WTC11 (cell line): ENCODE measurements around the gene ICA1.

ENCODE experiments used
- CREM ChIP-seq: sonication (generic); formaldehyde crosslinking; IDR thresholded peaks from 2 replicates; pipeline ENCODE4 v1.8.1; 2022; ENCODE audit warnings: mild to moderate bottlenecking, missing genetic modification reagents, moderate library complexity
- CTCF ChIP-seq: fragments of 200-600 bp; IDR thresholded peaks from 2 replicates; pipeline ENCODE4 v1.8.0; 2022; ENCODE audit warnings: antibody characterized with exemption
- ESRRA ChIP-seq: sonication (generic); formaldehyde crosslinking; IDR thresholded peaks from 2 replicates; pipeline ENCODE4 v1.8.1; 2022; ENCODE audit warnings: mild to moderate bottlenecking, missing genetic modification reagents, borderline replicate concordance
- IRF2 ChIP-seq: sonication (generic); formaldehyde crosslinking; IDR thresholded peaks from 2 replicates; pipeline ENCODE4 v1.8.0; 2022; ENCODE audit warnings: low read depth, missing genetic modification reagents, borderline replicate concordance
- JUN ChIP-seq: sonication (generic); formaldehyde crosslinking; IDR thresholded peaks from 2 replicates; pipeline ENCODE4 v1.8.0; 2023; ENCODE audit warnings: mild to moderate bottlenecking, missing genetic modification reagents
- MAX ChIP-seq: sonication (generic); formaldehyde crosslinking; IDR thresholded peaks from 2 replicates; pipeline ENCODE4 v1.8.0; 2022; ENCODE audit warnings: mild to moderate bottlenecking, missing genetic modification reagents
- NFE2L1 ChIP-seq: sonication (generic); formaldehyde crosslinking; IDR thresholded peaks from 2 replicates; pipeline ENCODE4 v1.8.1; 2023; ENCODE audit warnings: missing genetic modification reagents
- PREB ChIP-seq: sonication (generic); formaldehyde crosslinking; IDR thresholded peaks from 2 replicates; pipeline ENCODE4 v1.8.1; 2022; ENCODE audit warnings: mild to moderate bottlenecking, missing genetic modification reagents, moderate library complexity, borderline replicate concordance
- SOX15 ChIP-seq: fragments of 250-450 bp; sonication (Bioruptor Pico); IDR thresholded peaks from 2 replicates; pipeline ENCODE4 v1.9.0; 2021; ENCODE audit warnings: mild to moderate bottlenecking
- USF1 ChIP-seq: sonication (generic); formaldehyde crosslinking; IDR thresholded peaks from 2 replicates; pipeline ENCODE4 v1.8.0; 2022; ENCODE audit warnings: mild to moderate bottlenecking, missing genetic modification reagents
- TF ChIP-seq, protein P1 (sequence below): sonication (generic); formaldehyde crosslinking; IDR thresholded peaks from 2 replicates; pipeline ENCODE4 v1.8.1; 2023; ENCODE audit warnings: mild to moderate bottlenecking, missing genetic modification reagents, moderate library complexity
- TF ChIP-seq, protein P2 (sequence below): sonication (generic); formaldehyde crosslinking; IDR thresholded peaks from 2 replicates; pipeline ENCODE4 v1.8.1; 2023; ENCODE audit warnings: mild to moderate bottlenecking, missing genetic modification reagents, moderate library complexity
- TF ChIP-seq, protein P3 (sequence below): sonication (generic); formaldehyde crosslinking; IDR thresholded peaks from 2 replicates; pipeline ENCODE4 v1.8.1; 2022; ENCODE audit warnings: mild to moderate bottlenecking, moderate library complexity, missing genetic modification reagents

- TF ChIP-seq, protein P1, sequence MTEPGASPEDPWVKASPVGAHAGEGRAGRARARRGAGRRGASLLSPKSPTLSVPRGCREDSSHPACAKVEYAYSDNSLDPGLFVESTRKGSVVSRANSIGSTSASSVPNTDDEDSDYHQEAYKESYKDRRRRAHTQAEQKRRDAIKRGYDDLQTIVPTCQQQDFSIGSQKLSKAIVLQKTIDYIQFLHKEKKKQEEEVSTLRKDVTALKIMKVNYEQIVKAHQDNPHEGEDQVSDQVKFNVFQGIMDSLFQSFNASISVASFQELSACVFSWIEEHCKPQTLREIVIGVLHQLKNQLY (CRISPR knock-in tag), result no peak
- TF ChIP-seq ESRRA (CRISPR knock-in tag) (no peak), SOX15 (CRISPR knock-in tag) (no peak), IRF2 (CRISPR knock-in tag) (no peak), MAX (CRISPR knock-in tag) (no peak), PREB (CRISPR knock-in tag) (no peak), CTCF (no peak), JUN (CRISPR knock-in tag) (no peak), NFE2L1 (CRISPR knock-in tag) (no peak), CREM (CRISPR knock-in tag) (no peak), USF1 (CRISPR knock-in tag) (no peak)
- TF ChIP-seq, protein P2, sequence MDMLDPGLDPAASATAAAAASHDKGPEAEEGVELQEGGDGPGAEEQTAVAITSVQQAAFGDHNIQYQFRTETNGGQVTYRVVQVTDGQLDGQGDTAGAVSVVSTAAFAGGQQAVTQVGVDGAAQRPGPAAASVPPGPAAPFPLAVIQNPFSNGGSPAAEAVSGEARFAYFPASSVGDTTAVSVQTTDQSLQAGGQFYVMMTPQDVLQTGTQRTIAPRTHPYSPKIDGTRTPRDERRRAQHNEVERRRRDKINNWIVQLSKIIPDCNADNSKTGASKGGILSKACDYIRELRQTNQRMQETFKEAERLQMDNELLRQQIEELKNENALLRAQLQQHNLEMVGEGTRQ, result no peak
- TF ChIP-seq, protein P3, sequence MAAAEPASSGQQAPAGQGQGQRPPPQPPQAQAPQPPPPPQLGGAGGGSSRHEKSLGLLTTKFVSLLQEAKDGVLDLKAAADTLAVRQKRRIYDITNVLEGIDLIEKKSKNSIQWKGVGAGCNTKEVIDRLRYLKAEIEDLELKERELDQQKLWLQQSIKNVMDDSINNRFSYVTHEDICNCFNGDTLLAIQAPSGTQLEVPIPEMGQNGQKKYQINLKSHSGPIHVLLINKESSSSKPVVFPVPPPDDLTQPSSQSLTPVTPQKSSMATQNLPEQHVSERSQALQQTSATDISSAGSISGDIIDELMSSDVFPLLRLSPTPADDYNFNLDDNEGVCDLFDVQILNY (CRISPR knock-in tag), result no peak
These were observed 50.9 kb downstream of the ICA1 start for GRCh38 chr7:8210845-8211724.
